WTC11 (cell line): ENCODE data around the gene ARHGAP26. TPM values are rescaled to one million over a fixed set of nuclear protein-coding genes. Genes with fewer than 3 reads are reported as not detected.

ENCODE experiments used
- ATAC-seq: fragments of 200-7000 bp; cut with Tn5 transposase; 2 replicates; pipeline ENCODE4 v1.10.0; 2021; ENCODE audit warnings: mild to moderate bottlenecking, moderate library complexity
- CTCF ChIA-PET: fragments of 300-600 bp; sonication (Branson Sonifier 250); formaldehyde crosslinking; loops from one replicate; lab custom pipeline; 2021; ENCODE audit warnings: antibody characterized with exemption; lab: Charles Lee
- POLR2A ChIA-PET: fragments of 350-600 bp; sonication (Branson Sonifier 250); formaldehyde crosslinking; loops from one replicate; lab custom pipeline; 2021; ENCODE audit warnings: antibody characterized with exemption; lab: Charles Lee
- DNase-seq: peaks from one replicate; pipeline ENCODE4 v3.0.0; 2021; ENCODE audit warnings: low spot score
- H3K27ac Mint-ChIP-seq: 2 replicates; pipeline ENCODE4 v1.8.0; 2021; ENCODE audit warnings: mixed read lengths
- H3K27me3 Mint-ChIP-seq: 2 replicates; pipeline ENCODE4 v1.8.0; 2021; ENCODE audit warnings: low read depth, mild to moderate bottlenecking, moderate library complexity, mixed read lengths
- H3K36me3 Mint-ChIP-seq: 2 replicates; pipeline ENCODE4 v1.8.0; 2021; ENCODE audit warnings: mixed read lengths
- H3K4me1 Mint-ChIP-seq: 2 replicates; pipeline ENCODE4 v1.8.0; 2022; ENCODE audit warnings: mixed read lengths
- H3K4me3 Mint-ChIP-seq: 2 replicates; pipeline ENCODE4 v1.8.0; 2021; ENCODE audit warnings: mild to moderate bottlenecking, moderate library complexity, mixed read lengths
- H3K9me3 Mint-ChIP-seq: 2 replicates; pipeline ENCODE4 v1.8.0; 2021; ENCODE audit warnings: mixed read lengths
- EMX1 ChIP-seq: fragments of 250-450 bp; sonication (Bioruptor Pico); IDR thresholded peaks from 2 replicates; pipeline ENCODE4 v1.8.0; 2021; ENCODE audit warnings: mild to moderate bottlenecking
- GRHL2 ChIP-seq: fragments of 250-450 bp; sonication (Bioruptor Pico); IDR thresholded peaks from 2 replicates; pipeline ENCODE4 v1.8.0; 2022; ENCODE audit warnings: mild to moderate bottlenecking, moderate library complexity; ENCODE audit not compliant: insufficient replicate concordance, severe bottlenecking
- HMGA2 ChIP-seq: fragments of 250-450 bp; sonication (Bioruptor Pico); IDR thresholded peaks from 2 replicates; pipeline ENCODE4 v1.4.0; 2021; ENCODE audit warnings: mild to moderate bottlenecking, moderate library complexity
- KAT7 ChIP-seq: sonication (generic); formaldehyde crosslinking; IDR thresholded peaks from 2 replicates; pipeline ENCODE4 v1.8.1; 2023; ENCODE audit warnings: missing genetic modification reagents, mild to moderate bottlenecking, borderline replicate concordance
- NFE2L1 ChIP-seq: sonication (generic); formaldehyde crosslinking; IDR thresholded peaks from 2 replicates; pipeline ENCODE4 v1.8.1; 2023; ENCODE audit warnings: missing genetic modification reagents
- NFYB ChIP-seq: sonication (generic); formaldehyde crosslinking; conservative IDR thresholded peaks from 2 replicates; pipeline ENCODE4 v1.8.0; 2022; ENCODE audit warnings: low read depth, missing genetic modification reagents
- RORB ChIP-seq: fragments of 250-450 bp; sonication (Bioruptor Pico); IDR thresholded peaks from 2 replicates; pipeline ENCODE4 v1.9.0; 2021; ENCODE audit warnings: mild to moderate bottlenecking
- TP53 ChIP-seq: sonication (generic); formaldehyde crosslinking; IDR thresholded peaks from 2 replicates; pipeline ENCODE4 v1.8.1; 2023; ENCODE audit warnings: mild to moderate bottlenecking, missing genetic modification reagents
- ZNF317 ChIP-seq: sonication (generic); formaldehyde crosslinking; IDR thresholded peaks from 2 replicates; pipeline ENCODE4 v1.8.1; 2023; ENCODE audit warnings: low read depth, mild to moderate bottlenecking, moderate library complexity, missing genetic modification reagents, borderline replicate concordance
- total RNA-seq: library from RNA; stranded (reverse); gene quantifications from 3 replicates; pipeline ENCODE4 v1.2.3, GENCODE V29; 2021
- TF ChIP-seq, protein P1 (sequence below): fragments of 250-450 bp; sonication (Bioruptor Pico); IDR thresholded peaks from 2 replicates; pipeline ENCODE4 v1.9.0; 2021; ENCODE audit warnings: mild to moderate bottlenecking
- TF ChIP-seq, protein P2 (sequence below): fragments of 250-450 bp; sonication (Bioruptor Pico); IDR thresholded peaks from 2 replicates; pipeline ENCODE4 v1.8.0; 2021; ENCODE audit warnings: mild to moderate bottlenecking
- TF ChIP-seq, protein P3 (sequence below): sonication (generic); formaldehyde crosslinking; conservative IDR thresholded peaks from 2 replicates; pipeline ENCODE4 v1.8.1; 2023; ENCODE audit warnings: mild to moderate bottlenecking, low read depth, missing genetic modification reagents, moderate library complexity
- TF ChIP-seq, protein P4 (sequence below): sonication (generic); formaldehyde crosslinking; IDR thresholded peaks from 2 replicates; pipeline ENCODE4 v1.8.1; 2022; ENCODE audit warnings: low read depth, missing genetic modification reagents, borderline replicate concordance
- TF ChIP-seq, protein P5 (sequence below): sonication (generic); formaldehyde crosslinking; IDR thresholded peaks from 2 replicates; pipeline ENCODE4 v1.8.1; 2022; ENCODE audit warnings: mild to moderate bottlenecking, moderate library complexity, missing genetic modification reagents
- TF ChIP-seq, protein P6 (sequence below): sonication (generic); formaldehyde crosslinking; IDR thresholded peaks from 2 replicates; pipeline ENCODE4 v1.8.1; 2022; ENCODE audit warnings: mild to moderate bottlenecking, missing genetic modification reagents, moderate library complexity, borderline replicate concordance
- TF ChIP-seq, protein P7 (sequence below): sonication (generic); formaldehyde crosslinking; IDR thresholded peaks from 2 replicates; pipeline ENCODE4 v1.8.1; 2023; ENCODE audit warnings: mild to moderate bottlenecking, missing genetic modification reagents, moderate library complexity
- TF ChIP-seq, protein P8 (sequence below): sonication (generic); formaldehyde crosslinking; IDR thresholded peaks from 2 replicates; pipeline ENCODE4 v1.8.1; 2023; ENCODE audit warnings: mild to moderate bottlenecking, moderate library complexity, missing genetic modification reagents
- TF ChIP-seq, protein P9 (sequence below): sonication (generic); formaldehyde crosslinking; IDR thresholded peaks from 2 replicates; pipeline ENCODE4 v1.8.1; 2022; ENCODE audit warnings: low read depth, mild to moderate bottlenecking, moderate library complexity, missing genetic modification reagents, borderline replicate concordance
- TF ChIP-seq, protein P10 (sequence below): sonication (generic); formaldehyde crosslinking; IDR thresholded peaks from 2 replicates; pipeline ENCODE4 v1.8.1; 2023; ENCODE audit warnings: mild to moderate bottlenecking, missing genetic modification reagents, moderate library complexity

ARHGAP26 gene
- total RNA-seq, 1 experiment from 2014 or later: 22.3 TPM

DNA sequence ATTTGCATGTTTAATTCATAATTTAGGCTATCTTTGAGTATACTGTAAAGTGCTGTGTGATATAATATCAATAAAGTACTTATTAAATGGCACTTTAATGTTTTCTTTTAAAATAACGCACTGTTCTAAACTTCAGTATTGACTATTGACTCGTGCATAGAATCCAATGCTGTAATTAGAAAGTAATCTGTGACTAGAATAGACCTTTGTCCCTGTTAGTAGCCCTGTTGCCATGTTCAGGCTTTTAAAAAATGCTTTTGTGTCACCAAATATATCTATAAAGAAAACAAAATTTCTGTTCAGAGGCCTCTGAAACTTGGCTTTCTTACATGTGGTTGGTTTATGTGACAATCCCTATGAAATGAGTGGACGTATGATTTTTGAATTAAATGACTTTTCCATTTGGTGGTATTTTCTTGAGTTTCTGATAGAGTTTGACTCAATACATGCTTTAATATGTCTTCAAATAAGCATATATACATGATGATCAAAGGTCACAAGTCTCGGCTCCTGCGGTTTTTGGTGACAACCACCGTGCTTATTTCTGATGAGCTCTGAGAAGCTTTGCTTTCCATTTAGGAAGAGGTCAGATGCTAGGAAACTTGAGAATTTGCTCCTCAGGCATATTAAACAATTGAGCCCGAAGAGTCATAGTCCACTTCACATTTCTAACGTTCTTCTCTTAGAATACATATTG is 458.6 kb downstream of the ARHGAP26 start:
- ATAC-seq: no peak
- Mint-ChIP-seq H3K27me3 (no peaks in the 10 kb centered on the region), H3K4me3 (no peak overlapping the region), H3K36me3 (no peaks in the 10 kb centered on the region), H3K4me1 (peaks cover 10% of the 10 kb centered on the region), H3K9me3 (no peaks in the 10 kb centered on the region), H3K27ac (no peak overlapping the region)
- TF ChIP-seq, protein P1, sequence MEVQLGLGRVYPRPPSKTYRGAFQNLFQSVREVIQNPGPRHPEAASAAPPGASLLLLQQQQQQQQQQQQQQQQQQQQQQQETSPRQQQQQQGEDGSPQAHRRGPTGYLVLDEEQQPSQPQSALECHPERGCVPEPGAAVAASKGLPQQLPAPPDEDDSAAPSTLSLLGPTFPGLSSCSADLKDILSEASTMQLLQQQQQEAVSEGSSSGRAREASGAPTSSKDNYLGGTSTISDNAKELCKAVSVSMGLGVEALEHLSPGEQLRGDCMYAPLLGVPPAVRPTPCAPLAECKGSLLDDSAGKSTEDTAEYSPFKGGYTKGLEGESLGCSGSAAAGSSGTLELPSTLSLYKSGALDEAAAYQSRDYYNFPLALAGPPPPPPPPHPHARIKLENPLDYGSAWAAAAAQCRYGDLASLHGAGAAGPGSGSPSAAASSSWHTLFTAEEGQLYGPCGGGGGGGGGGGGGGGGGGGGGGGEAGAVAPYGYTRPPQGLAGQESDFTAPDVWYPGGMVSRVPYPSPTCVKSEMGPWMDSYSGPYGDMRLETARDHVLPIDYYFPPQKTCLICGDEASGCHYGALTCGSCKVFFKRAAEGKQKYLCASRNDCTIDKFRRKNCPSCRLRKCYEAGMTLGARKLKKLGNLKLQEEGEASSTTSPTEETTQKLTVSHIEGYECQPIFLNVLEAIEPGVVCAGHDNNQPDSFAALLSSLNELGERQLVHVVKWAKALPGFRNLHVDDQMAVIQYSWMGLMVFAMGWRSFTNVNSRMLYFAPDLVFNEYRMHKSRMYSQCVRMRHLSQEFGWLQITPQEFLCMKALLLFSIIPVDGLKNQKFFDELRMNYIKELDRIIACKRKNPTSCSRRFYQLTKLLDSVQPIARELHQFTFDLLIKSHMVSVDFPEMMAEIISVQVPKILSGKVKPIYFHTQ (CRISPR knock-in tag): no peak
- TF ChIP-seq ZNF317 (CRISPR knock-in tag): no peak
- TF ChIP-seq, protein P2, sequence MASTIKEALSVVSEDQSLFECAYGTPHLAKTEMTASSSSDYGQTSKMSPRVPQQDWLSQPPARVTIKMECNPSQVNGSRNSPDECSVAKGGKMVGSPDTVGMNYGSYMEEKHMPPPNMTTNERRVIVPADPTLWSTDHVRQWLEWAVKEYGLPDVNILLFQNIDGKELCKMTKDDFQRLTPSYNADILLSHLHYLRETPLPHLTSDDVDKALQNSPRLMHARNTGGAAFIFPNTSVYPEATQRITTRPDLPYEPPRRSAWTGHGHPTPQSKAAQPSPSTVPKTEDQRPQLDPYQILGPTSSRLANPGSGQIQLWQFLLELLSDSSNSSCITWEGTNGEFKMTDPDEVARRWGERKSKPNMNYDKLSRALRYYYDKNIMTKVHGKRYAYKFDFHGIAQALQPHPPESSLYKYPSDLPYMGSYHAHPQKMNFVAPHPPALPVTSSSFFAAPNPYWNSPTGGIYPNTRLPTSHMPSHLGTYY (CRISPR knock-in tag): no peak
- TF ChIP-seq, protein P3, sequence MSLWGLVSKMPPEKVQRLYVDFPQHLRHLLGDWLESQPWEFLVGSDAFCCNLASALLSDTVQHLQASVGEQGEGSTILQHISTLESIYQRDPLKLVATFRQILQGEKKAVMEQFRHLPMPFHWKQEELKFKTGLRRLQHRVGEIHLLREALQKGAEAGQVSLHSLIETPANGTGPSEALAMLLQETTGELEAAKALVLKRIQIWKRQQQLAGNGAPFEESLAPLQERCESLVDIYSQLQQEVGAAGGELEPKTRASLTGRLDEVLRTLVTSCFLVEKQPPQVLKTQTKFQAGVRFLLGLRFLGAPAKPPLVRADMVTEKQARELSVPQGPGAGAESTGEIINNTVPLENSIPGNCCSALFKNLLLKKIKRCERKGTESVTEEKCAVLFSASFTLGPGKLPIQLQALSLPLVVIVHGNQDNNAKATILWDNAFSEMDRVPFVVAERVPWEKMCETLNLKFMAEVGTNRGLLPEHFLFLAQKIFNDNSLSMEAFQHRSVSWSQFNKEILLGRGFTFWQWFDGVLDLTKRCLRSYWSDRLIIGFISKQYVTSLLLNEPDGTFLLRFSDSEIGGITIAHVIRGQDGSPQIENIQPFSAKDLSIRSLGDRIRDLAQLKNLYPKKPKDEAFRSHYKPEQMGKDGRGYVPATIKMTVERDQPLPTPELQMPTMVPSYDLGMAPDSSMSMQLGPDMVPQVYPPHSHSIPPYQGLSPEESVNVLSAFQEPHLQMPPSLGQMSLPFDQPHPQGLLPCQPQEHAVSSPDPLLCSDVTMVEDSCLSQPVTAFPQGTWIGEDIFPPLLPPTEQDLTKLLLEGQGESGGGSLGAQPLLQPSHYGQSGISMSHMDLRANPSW (CRISPR knock-in tag): no peak
- no peak for TF ChIP-seq KAT7 (CRISPR knock-in tag)
- TF ChIP-seq, protein P4, sequence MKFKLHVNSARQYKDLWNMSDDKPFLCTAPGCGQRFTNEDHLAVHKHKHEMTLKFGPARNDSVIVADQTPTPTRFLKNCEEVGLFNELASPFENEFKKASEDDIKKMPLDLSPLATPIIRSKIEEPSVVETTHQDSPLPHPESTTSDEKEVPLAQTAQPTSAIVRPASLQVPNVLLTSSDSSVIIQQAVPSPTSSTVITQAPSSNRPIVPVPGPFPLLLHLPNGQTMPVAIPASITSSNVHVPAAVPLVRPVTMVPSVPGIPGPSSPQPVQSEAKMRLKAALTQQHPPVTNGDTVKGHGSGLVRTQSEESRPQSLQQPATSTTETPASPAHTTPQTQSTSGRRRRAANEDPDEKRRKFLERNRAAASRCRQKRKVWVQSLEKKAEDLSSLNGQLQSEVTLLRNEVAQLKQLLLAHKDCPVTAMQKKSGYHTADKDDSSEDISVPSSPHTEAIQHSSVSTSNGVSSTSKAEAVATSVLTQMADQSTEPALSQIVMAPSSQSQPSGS (CRISPR knock-in tag): no peak
- TF ChIP-seq, protein P5, sequence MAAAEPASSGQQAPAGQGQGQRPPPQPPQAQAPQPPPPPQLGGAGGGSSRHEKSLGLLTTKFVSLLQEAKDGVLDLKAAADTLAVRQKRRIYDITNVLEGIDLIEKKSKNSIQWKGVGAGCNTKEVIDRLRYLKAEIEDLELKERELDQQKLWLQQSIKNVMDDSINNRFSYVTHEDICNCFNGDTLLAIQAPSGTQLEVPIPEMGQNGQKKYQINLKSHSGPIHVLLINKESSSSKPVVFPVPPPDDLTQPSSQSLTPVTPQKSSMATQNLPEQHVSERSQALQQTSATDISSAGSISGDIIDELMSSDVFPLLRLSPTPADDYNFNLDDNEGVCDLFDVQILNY: no peak
- TF ChIP-seq, protein P6, sequence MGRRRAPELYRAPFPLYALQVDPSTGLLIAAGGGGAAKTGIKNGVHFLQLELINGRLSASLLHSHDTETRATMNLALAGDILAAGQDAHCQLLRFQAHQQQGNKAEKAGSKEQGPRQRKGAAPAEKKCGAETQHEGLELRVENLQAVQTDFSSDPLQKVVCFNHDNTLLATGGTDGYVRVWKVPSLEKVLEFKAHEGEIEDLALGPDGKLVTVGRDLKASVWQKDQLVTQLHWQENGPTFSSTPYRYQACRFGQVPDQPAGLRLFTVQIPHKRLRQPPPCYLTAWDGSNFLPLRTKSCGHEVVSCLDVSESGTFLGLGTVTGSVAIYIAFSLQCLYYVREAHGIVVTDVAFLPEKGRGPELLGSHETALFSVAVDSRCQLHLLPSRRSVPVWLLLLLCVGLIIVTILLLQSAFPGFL (CRISPR knock-in tag): no peak
- TF ChIP-seq NFE2L1 (CRISPR knock-in tag): no peak
- TF ChIP-seq, protein P7, sequence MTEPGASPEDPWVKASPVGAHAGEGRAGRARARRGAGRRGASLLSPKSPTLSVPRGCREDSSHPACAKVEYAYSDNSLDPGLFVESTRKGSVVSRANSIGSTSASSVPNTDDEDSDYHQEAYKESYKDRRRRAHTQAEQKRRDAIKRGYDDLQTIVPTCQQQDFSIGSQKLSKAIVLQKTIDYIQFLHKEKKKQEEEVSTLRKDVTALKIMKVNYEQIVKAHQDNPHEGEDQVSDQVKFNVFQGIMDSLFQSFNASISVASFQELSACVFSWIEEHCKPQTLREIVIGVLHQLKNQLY: no peak
- no peak for TF ChIP-seq NFYB (CRISPR knock-in tag)
- TF ChIP-seq GRHL2: no peak
- TF ChIP-seq EMX1 (CRISPR knock-in tag): no peak
- no peak for TF ChIP-seq HMGA2 (CRISPR knock-in tag)
- TF ChIP-seq, protein P8, sequence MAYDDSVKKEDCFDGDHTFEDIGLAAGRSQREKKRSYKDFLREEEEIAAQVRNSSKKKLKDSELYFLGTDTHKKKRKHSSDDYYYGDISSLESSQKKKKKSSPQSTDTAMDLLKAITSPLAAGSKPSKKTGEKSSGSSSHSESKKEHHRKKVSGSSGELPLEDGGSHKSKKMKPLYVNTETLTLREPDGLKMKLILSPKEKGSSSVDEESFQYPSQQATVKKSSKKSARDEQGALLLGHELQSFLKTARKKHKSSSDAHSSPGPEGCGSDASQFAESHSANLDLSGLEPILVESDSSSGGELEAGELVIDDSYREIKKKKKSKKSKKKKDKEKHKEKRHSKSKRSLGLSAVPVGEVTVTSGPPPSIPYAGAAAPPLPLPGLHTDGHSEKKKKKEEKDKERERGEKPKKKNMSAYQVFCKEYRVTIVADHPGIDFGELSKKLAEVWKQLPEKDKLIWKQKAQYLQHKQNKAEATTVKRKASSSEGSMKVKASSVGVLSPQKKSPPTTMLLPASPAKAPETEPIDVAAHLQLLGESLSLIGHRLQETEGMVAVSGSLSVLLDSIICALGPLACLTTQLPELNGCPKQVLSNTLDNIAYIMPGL (CRISPR knock-in tag): no peak
- TF ChIP-seq TP53 (CRISPR knock-in tag): no peak
- TF ChIP-seq, protein P9, sequence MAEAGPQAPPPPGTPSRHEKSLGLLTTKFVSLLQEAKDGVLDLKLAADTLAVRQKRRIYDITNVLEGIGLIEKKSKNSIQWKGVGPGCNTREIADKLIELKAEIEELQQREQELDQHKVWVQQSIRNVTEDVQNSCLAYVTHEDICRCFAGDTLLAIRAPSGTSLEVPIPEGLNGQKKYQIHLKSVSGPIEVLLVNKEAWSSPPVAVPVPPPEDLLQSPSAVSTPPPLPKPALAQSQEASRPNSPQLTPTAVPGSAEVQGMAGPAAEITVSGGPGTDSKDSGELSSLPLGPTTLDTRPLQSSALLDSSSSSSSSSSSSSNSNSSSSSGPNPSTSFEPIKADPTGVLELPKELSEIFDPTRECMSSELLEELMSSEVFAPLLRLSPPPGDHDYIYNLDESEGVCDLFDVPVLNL: no peak
- TF ChIP-seq, protein P10, sequence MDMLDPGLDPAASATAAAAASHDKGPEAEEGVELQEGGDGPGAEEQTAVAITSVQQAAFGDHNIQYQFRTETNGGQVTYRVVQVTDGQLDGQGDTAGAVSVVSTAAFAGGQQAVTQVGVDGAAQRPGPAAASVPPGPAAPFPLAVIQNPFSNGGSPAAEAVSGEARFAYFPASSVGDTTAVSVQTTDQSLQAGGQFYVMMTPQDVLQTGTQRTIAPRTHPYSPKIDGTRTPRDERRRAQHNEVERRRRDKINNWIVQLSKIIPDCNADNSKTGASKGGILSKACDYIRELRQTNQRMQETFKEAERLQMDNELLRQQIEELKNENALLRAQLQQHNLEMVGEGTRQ (CRISPR knock-in tag): no peak
- no peak for TF ChIP-seq RORB
- no peak for DNase-seq
- ChIA-PET POLR2A (no interaction called here), CTCF (interaction anchor here (2.0 kb wide), 1 partner anchor 19 kb away, joined by 5 read pairs; no protein-coding TSS in a partner anchor)
